Measurements from ENCODE around the gene FRS2.

DNA sequence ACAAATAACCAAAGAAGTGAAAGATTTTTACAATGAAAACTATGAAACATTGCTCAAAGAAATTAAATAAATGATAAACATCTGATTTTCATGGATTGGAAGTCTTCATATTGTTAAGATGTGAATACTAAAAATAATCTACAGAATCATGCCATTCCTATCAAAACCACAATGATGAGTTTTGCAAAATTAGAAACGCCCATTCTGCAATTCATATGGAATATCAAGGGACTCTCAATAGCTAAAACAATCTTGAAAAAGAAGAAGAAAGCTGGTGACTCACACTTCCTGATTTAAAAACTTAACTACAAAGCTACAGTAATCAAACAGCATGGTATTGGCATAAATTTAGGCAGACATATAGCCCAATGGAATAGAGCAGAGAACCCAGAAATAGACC lies 74.9 kb downstream of the FRS2 start:
- TF ChIP-seq, protein P1, sequence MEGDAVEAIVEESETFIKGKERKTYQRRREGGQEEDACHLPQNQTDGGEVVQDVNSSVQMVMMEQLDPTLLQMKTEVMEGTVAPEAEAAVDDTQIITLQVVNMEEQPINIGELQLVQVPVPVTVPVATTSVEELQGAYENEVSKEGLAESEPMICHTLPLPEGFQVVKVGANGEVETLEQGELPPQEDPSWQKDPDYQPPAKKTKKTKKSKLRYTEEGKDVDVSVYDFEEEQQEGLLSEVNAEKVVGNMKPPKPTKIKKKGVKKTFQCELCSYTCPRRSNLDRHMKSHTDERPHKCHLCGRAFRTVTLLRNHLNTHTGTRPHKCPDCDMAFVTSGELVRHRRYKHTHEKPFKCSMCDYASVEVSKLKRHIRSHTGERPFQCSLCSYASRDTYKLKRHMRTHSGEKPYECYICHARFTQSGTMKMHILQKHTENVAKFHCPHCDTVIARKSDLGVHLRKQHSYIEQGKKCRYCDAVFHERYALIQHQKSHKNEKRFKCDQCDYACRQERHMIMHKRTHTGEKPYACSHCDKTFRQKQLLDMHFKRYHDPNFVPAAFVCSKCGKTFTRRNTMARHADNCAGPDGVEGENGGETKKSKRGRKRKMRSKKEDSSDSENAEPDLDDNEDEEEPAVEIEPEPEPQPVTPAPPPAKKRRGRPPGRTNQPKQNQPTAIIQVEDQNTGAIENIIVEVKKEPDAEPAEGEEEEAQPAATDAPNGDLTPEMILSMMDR (IDR thresholded peaks at IDR 0.05 in 8 of 11, conservative IDR thresholded peaks at IDR 0.05 in 3 of 11), result no peak
- TF ChIP-seq POLR2A (IDR thresholded peaks at IDR 0.05), result no peak

Data from spleen (tissue), 7 donors.